ENCODE data around the gene CMC1.

The CMC1 gene

GRCh38 chr3:28315711-28316110 is 74.3 kb downstream of the CMC1 start:
- no peak for TF ChIP-seq CTCF (IDR thresholded peaks at IDR 0.05; ENCODE audit: low read length, missing control alignments)
- no peak overlapping the region for H3K4me3 ChIP-seq (replicated peaks; ENCODE audit: low read depth, low read length)
- no peak for DNase-seq (ENCODE audit: low read depth)

GRCh38 chr3:28316226-28316625 is 74.8 kb downstream of the CMC1 start:
- no peak overlapping the region for H3K4me3 ChIP-seq (replicated peaks; ENCODE audit: low read depth, low read length)
- peak; percentile 33 for DNase-seq (ENCODE audit: low read depth)
- no peak for TF ChIP-seq CTCF (IDR thresholded peaks at IDR 0.05; ENCODE audit: low read length, missing control alignments)

- H3K4me3 ChIP-seq (replicated peaks; ENCODE audit: low read depth, low read length), result no peak overlapping the region
- TF ChIP-seq CTCF (IDR thresholded peaks at IDR 0.05; ENCODE audit: low read length, missing control alignments), result peak; percentile 77
- DNase-seq (ENCODE audit: low read depth), result peak; percentile 58
Observed at GRCh38 chr3:28317438-28318022, 76.1 kb downstream of the CMC1 start.

GRCh38 chr3:28320981-28321380 is 79.6 kb downstream of the CMC1 start:
- no peak overlapping the region for H3K4me3 ChIP-seq (replicated peaks; ENCODE audit: low read depth, low read length)
- DNase-seq (ENCODE audit: low read depth), result no peak
- TF ChIP-seq CTCF (IDR thresholded peaks at IDR 0.05; ENCODE audit: low read length, missing control alignments), result no peak

- peak; percentile 33 for DNase-seq (ENCODE audit: low read depth)
- no peak for TF ChIP-seq CTCF (IDR thresholded peaks at IDR 0.05; ENCODE audit: low read length, missing control alignments)
- no peak overlapping the region for H3K4me3 ChIP-seq (replicated peaks; ENCODE audit: low read depth, low read length)
Observed at GRCh38 chr3:28322464-28322863, 81.0 kb downstream of the CMC1 start.

- no peak overlapping the region for H3K4me3 ChIP-seq (replicated peaks; ENCODE audit: low read depth, low read length)
- DNase-seq (ENCODE audit: low read depth), result no peak
- TF ChIP-seq CTCF (IDR thresholded peaks at IDR 0.05; ENCODE audit: low read length, missing control alignments), result no peak
Observed at GRCh38 chr3:28326458-28326926, 85.1 kb downstream of the CMC1 start.
